Calu3 (cell line): ENCODE data around the gene PLD3. TPM values are rescaled to one million over a fixed set of nuclear protein-coding genes. Genes with fewer than 3 reads are reported as not detected.

Experiments
- BruUV-seq: library from RNA; stranded (reverse); fragments of 400-500 nt; replicated peaks from 2 replicates; lab custom pipeline; 2021; lab: Mats Ljungman, UMichigan
- CTCF ChIA-PET: fragments of 300-600 bp; sonication (Branson Sonifier 250); formaldehyde crosslinking; loops from one replicate; lab custom pipeline; 2022; ENCODE audit warnings: antibody characterized with exemption; lab: Charles Lee
- DNase-seq: peaks from one replicate; pipeline ENCODE4 v3.0.0; 2022
- H3K27ac Mint-ChIP-seq: one replicate; pipeline ENCODE4 v1.8.0; 2022; ENCODE audit warnings: mixed read lengths; ENCODE audit not compliant: unreplicated experiment
- H3K27me3 Mint-ChIP-seq: one replicate; pipeline ENCODE4 v1.8.0; 2022; ENCODE audit warnings: mixed read lengths; ENCODE audit not compliant: unreplicated experiment
- H3K36me3 Mint-ChIP-seq: one replicate; pipeline ENCODE4 v1.8.0; 2022; ENCODE audit warnings: mild to moderate bottlenecking, moderate library complexity, mixed read lengths; ENCODE audit not compliant: insufficient read depth, unreplicated experiment
- H3K4me1 Mint-ChIP-seq: one replicate; pipeline ENCODE4 v1.8.0; 2022; ENCODE audit warnings: mild to moderate bottlenecking, low read depth, mixed read lengths; ENCODE audit not compliant: unreplicated experiment
- H3K4me3 Mint-ChIP-seq: one replicate; pipeline ENCODE4 v1.8.0; 2022; ENCODE audit warnings: mild to moderate bottlenecking, low read depth, moderate library complexity, mixed read lengths; ENCODE audit not compliant: unreplicated experiment
- H3K9me3 Mint-ChIP-seq: one replicate; pipeline ENCODE4 v1.8.0; 2022; ENCODE audit warnings: low read depth, mixed read lengths; ENCODE audit not compliant: unreplicated experiment
- CTCF ChIP-seq: fragments of 200-600 bp; IDR thresholded peaks from one replicate; pipeline ENCODE4 v1.8.0; 2022; ENCODE audit warnings: antibody characterized with exemption; ENCODE audit not compliant: unreplicated experiment
- intact Hi-C: fragments of 100-400 bp; cut with micrococcal nuclease; formaldehyde crosslinking; loops from one replicate; pipeline ENCODE4 v1.10.0; 2022; ENCODE audit not compliant: unreplicated experiment
- total RNA-seq: library from RNA; stranded (reverse); gene quantifications from 2 replicates; pipeline ENCODE4 v1.2.3, GENCODE V29; 2022

The PLD3 gene
- total RNA-seq, 1 experiment from 2014 or later = 184 TPM

- intact Hi-C loops = no loop called here
These were observed 72.6 kb downstream of the PLD3 start for GRCh38 chr19:40420766-40421765.

GRCh38 chr19:40421993-40422747, 73.7 kb downstream of the PLD3 start:
- no peak overlapping the region for H3K4me3 Mint-ChIP-seq
- no peak for TF ChIP-seq CTCF
- CTCF ChIA-PET = interaction anchor here (2.1 kb wide), 1 partner anchor 43 kb away, joined by 29 read pairs; the partner anchor contains the start of genes BLVRB and SPTBN4
- intact Hi-C loops = no loop called here
- BruUV-seq = no TSS peak
- peaks cover 36% of the 10 kb centered on the region for H3K4me1 Mint-ChIP-seq
- H3K9me3 Mint-ChIP-seq = no peaks in the 10 kb centered on the region
- H3K27ac Mint-ChIP-seq = peak overlapping the region; percentile 86
- no peaks in the 10 kb centered on the region for H3K27me3 Mint-ChIP-seq
- peaks cover 49% of the 10 kb centered on the region for H3K36me3 Mint-ChIP-seq
- DNase-seq = no peak

More at GRCh38 chr19:40420766-40421765, 72.6 kb downstream of the PLD3 start:
- Mint-ChIP-seq H3K27me3 (no peaks in the 10 kb centered on the region), H3K9me3 (no peaks in the 10 kb centered on the region), H3K27ac (peak overlapping the region; percentile 86), H3K4me1 (peaks cover 45% of the 10 kb centered on the region), H3K36me3 (peaks cover 50% of the 10 kb centered on the region), H3K4me3 (peak overlapping the region; percentile 77)
- TF ChIP-seq CTCF = peak; percentile 95
- BruUV-seq = TSS peak; percentile 97
- peak; percentile 98 for DNase-seq
- CTCF ChIA-PET = interaction anchor here (0.7 to 2.1 kb wide), 17 partner anchors 9 to 477 kb away, joined by 3 to 29 read pairs (median 4); partner anchors contain the start of genes BLVRB, C19orf47, PLD3 and SERTAD3

- no peak overlapping the region for H3K27ac Mint-ChIP-seq
- intact Hi-C loops = no loop called here
- H3K9me3 Mint-ChIP-seq = no peaks in the 10 kb centered on the region
- peaks cover 28% of the 10 kb centered on the region for H3K4me1 Mint-ChIP-seq
- TF ChIP-seq CTCF = no peak
- H3K36me3 Mint-ChIP-seq = peaks cover 44% of the 10 kb centered on the region
- no peak overlapping the region for H3K4me3 Mint-ChIP-seq
- no peaks in the 10 kb centered on the region for H3K27me3 Mint-ChIP-seq
- no peak for DNase-seq
- no TSS peak for BruUV-seq
- CTCF ChIA-PET = interaction anchor here (2.2 kb wide), 1 partner anchor 20 kb away, joined by 7 read pairs; no protein-coding TSS in a partner anchor
These were observed 74.5 kb downstream of the PLD3 start for GRCh38 chr19:40422748-40423566.
